CD4-positive, alpha-beta T cell treated with Interleukin-12 subunit alpha and Interleukin-12 subunit beta, for 1 hour (primary cell): ENCODE data around the gene GPC5.
"Not testable (repeated sequence)": the region's sequence is repeated elsewhere in the genome, so short reads cannot be mapped to it uniquely, and the experiment has no call there.

Experiments used
- DNase-seq: peaks from one replicate; pipeline ENCODE4 v3.0.0-alpha.2; 2020

The GPC5 gene

GRCh38 chr13:92412996-92413395 is 1014.6 kb downstream of the GPC5 start:
- no peak for DNase-seq

GRCh38 chr13:92413452-92413851 is 1015.0 kb downstream of the GPC5 start:
- DNase-seq = no peak

GRCh38 chr13:92414851-92415250 is 1016.4 kb downstream of the GPC5 start:
- DNase-seq = no peak

- no peak for DNase-seq
Observed at GRCh38 chr13:92415781-92416180, 1017.4 kb downstream of the GPC5 start.

GRCh38 chr13:92418818-92419412 is 1020.5 kb downstream of the GPC5 start:
- no peak for DNase-seq

GRCh38 chr13:92429231-92429630 is 1030.8 kb downstream of the GPC5 start:
- no peak for DNase-seq

- no peak for DNase-seq
Observed at GRCh38 chr13:92433386-92433785, 1035.0 kb downstream of the GPC5 start.

- no peak for DNase-seq
Observed at GRCh38 chr13:92433963-92434362, 1035.5 kb downstream of the GPC5 start.

GRCh38 chr13:92436924-92437323 is 1038.5 kb downstream of the GPC5 start:
- DNase-seq = no peak

GRCh38 chr13:92444244-92444643 is 1045.8 kb downstream of the GPC5 start:
- DNase-seq = no peak

GRCh38 chr13:92451060-92451459 is 1052.6 kb downstream of the GPC5 start:
- no peak for DNase-seq

GRCh38 chr13:92452840-92453239 is 1054.4 kb downstream of the GPC5 start:
- no peak for DNase-seq

- no peak for DNase-seq
Observed at GRCh38 chr13:92459306-92459705, 1060.9 kb downstream of the GPC5 start.

- no peak for DNase-seq
Observed at GRCh38 chr13:92460479-92460878, 1062.1 kb downstream of the GPC5 start.

GRCh38 chr13:92461402-92461801 is 1063.0 kb downstream of the GPC5 start:
- no peak for DNase-seq

- DNase-seq = no peak
Observed at GRCh38 chr13:92461831-92462230, 1063.4 kb downstream of the GPC5 start.

GRCh38 chr13:92463134-92463533 is 1064.7 kb downstream of the GPC5 start:
- no peak for DNase-seq

- DNase-seq = no peak
Observed at GRCh38 chr13:92473765-92474475, 1075.5 kb downstream of the GPC5 start.

- DNase-seq = no peak
Observed at GRCh38 chr13:92480387-92480786, 1082.0 kb downstream of the GPC5 start.

GRCh38 chr13:92482790-92483189 is 1084.4 kb downstream of the GPC5 start:
- DNase-seq = not testable (repeated sequence)

- no peak for DNase-seq
Observed at GRCh38 chr13:92483894-92484293, 1085.5 kb downstream of the GPC5 start.

- no peak for DNase-seq
Observed at GRCh38 chr13:92487238-92487637, 1088.8 kb downstream of the GPC5 start.

GRCh38 chr13:92488249-92488852 is 1089.9 kb downstream of the GPC5 start:
- DNase-seq = no peak

GRCh38 chr13:92491839-92492238 is 1093.4 kb downstream of the GPC5 start:
- no peak for DNase-seq
